HG03442 (cell line): ENCODE results near the gene DOCK1.

ENCODE experiments used
- ATAC-seq: cut with Tn5 transposase; IDR thresholded peaks from one replicate; pipeline ENCODE4 v1.9.1; 2021; ENCODE audit warnings: mild to moderate bottlenecking, moderate library complexity; ENCODE audit not compliant: unreplicated experiment

The DOCK1 gene

DNA sequence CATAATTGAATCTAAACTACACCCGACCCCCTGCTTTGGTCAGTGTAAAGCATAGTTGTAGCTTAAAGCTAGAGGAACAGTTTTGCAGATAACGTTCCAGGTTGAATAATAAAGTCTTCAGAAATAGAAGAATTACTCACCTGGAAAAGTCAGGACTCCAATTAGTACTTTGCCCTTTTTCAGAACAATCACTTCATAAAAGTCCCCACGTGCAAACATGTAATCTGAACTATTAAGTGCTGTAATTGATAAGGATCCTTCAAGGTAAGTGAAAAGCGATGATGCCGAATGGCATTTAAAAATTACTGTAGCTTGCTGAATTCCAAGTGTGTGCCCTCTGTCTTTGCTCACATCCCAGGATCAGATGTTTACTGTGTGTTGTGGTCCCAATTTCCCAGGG is 344.8 kb downstream of the DOCK1 start:
- no peak for ATAC-seq

DNA sequence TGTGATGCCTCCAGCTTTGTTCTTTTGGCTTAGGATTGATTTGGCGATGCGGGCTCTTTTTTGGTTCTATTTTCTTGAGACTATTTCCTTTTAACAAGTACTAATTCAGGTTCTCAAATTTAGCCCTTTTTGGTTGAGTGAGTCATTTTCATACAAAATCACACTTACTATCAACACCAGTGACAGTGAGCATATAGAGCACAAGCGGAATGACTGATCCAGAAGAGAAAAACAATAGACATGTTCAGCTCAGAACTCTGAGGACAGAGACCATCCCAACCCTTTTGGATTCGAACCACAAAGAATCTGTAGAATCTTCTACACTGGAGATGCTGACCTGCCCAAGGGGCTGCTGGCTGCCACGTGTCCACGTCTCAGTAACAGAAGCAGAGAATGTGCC is 347.6 kb downstream of the DOCK1 start:
- no peak for ATAC-seq

DNA sequence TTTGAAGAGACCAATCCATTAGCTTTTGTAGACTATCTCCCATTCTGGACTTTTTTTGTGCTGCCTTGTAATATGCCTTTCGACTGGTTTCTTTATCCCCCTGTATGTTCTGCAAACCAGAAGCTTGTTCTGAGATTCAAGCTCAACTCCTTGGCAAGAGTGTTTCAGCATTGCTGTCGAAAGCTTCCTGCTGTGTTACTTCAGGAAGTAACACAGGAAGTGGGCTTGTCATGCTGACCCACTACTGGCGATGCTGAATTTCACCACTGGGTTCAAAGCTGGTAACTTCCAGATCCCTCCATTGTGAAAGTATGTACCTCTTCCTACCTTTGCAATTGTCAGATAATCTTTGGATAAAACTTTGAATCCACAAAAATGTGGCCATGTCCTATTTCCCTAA is 349.0 kb downstream of the DOCK1 start:
- ATAC-seq: no peak

DNA sequence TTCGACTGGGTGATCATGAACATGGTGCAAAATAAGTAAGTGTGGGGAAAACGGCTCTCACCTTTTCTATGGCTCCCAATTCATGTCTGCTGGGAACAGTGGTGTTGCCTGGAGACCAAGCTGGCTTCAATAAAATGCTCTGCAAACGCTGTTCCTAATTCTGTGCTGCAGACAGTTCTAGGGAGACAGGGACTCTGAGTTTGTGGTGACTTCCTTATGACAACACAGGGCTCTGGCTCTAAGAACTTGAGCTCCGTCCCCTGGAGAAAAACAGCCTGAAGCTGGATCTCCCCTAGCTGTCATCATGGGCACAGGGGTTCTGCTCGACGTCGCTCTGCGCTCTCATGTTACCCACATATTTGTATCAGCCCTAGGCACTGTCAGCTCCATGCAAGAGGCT is 352.2 kb downstream of the DOCK1 start:
- ATAC-seq: no peak

GRCh38 chr10:127259347-127259746 is 354.1 kb downstream of the DOCK1 start:
- no peak for ATAC-seq

- ATAC-seq: no peak
Observed at GRCh38 chr10:127262606-127263005, 357.4 kb downstream of the DOCK1 start.

GRCh38 chr10:127265288-127265687 is 360.1 kb downstream of the DOCK1 start:
- no peak for ATAC-seq

DNA sequence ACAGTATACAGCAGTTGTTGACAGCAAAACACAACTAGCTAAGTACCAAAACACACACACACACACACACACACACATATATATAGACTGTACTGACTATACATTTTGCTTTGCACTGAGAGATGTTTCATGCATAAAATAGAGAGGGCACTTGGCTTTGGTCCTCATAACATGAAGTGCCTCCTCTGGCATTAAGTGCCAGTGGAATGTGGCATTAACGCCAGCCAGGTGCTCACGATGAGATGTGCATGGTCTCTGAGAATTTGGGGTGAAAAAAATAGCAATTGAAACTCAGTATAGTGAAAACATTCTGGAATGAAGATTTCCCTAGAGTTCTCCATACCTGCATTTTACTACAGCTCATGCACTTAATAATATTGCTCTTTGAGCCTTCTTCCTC is 361.2 kb downstream of the DOCK1 start:
- no peak for ATAC-seq

DNA sequence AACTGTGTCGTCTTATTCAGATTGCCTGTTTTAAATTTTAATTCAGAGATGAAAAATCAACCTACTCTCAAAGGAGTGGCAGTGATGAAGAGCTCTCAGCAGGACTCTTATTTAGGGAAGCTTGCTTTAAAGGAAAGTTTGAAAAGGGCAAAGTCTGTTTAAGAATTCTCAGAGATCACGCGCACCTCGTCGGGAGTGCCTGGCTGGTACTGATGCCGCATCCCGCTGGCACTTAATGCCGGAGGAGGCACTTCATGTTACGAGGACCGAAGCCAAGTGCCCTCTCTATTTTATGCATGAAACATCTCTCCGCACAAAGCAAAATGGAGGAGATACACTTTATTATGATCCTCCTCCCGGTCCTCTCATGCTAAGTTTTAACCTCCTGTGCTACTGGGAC is 362.2 kb downstream of the DOCK1 start:
- ATAC-seq: no peak

DNA sequence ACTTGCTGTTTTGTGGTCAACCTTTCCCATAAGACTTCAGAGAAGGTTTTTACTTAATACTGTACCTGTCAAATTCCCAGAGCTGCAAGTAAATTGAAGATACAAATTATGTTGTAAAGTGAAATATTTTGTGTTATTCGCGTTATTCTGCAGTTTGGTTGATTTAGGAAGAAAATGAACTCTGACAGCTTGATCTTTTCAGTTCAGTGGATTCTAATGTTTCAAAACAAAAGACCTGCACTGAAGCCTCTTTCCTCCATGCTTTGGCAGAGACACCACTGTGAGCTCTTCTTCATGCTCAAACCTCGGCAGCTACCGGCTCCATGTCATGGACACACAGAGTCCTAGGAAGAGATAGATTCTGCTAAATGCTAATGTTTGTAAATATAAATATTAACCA is 366.8 kb downstream of the DOCK1 start:
- no peak for ATAC-seq

DNA sequence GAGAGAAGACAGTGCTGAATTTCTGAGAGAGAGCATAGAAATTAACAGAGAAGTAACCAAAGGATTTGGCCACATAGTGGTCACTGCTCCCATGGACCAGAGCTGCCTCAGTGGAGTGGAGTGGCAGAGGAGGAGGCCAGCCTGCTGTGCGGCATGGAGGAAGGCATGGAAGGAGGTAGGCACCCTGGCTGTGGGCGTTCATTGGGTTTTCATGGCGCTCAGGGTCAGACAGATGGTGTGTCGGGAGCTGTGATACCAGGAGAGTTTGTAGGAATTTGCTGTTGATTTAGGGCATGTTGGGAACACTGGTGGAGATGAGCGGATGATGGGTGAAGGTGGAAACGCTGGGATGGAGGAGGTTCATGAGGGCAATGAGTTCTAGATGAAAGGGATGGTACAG is 370.0 kb downstream of the DOCK1 start:
- ATAC-seq: no peak

- ATAC-seq: no peak
Observed at GRCh38 chr10:127275793-127276450, 370.7 kb downstream of the DOCK1 start.

DNA sequence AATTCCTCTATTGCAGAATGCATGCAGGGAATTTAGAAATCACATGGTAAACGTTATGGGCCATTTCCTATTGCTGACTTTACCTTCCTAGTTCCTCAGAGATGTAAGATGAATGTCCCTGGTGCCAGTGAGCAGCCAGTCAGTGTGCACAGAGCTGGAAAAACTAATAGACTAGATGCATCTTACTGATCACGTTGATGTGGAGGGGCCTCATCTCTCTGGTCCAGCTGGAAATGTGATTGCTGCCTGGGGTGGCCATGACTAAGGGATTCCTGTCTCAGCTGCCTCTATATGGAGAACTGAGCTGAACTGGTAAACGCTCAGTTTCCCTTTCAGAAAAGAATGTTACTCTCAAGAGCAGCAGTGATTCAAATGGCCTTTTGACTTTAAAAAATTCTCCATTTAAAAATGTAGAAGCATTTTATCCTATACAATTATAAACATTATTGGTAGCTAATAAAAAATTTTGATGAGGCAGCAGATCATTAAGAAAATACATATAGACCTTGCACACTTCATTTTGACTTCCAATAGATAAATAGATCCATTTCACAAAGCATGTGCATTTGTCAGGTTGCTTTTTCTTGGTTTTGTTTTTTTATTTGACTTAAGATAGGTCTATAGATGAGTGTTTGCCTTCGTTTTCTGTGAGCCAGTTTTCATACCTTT is 371.7 kb downstream of the DOCK1 start:
- no peak for ATAC-seq

DNA sequence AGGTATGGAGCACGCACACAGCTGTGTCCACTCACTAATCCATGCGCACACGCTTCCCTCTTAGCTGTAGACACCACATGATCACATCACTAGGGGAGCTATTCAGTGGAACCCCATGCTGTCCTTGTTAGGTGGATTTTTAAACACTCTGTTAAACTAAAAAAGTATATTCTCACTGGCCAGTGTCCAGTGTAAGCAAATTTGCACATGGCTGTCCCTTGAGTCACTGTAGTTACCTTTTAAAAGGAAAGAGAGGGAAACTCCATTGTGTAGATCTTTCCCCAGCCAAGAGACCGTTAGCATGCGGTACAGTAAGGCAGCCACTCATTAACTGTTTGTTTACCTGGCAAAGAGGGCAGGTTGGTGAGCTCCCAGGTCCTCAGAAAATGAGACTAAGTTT is 372.8 kb downstream of the DOCK1 start:
- no peak for ATAC-seq

DNA sequence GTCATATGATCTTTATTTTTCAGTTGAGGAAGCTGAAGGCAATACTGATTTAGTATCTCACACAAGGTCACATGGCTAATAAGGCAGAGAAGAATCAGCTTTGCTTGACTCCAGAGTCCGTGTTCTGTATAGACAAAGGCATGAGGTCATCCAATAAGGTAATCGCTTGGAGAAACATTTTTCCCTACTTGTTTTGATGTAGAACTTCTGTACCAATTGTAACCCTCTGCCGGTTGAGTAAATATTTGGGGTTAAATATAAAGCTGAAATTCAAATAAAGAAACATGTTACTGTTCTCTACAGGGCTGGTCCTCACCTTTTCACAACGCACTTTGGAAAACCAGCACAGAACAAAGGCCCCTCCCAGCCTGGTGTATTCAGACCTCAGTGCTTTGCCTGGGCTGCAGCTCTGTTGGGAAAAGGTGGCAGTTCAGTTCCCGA is 374.1 kb downstream of the DOCK1 start:
- no peak for ATAC-seq

- no peak for ATAC-seq
Observed at GRCh38 chr10:127280446-127280845, 375.2 kb downstream of the DOCK1 start.

- no peak for ATAC-seq
Observed at GRCh38 chr10:127283017-127283416, 377.8 kb downstream of the DOCK1 start.

- ATAC-seq: no peak
Observed at GRCh38 chr10:127283576-127283975, 378.3 kb downstream of the DOCK1 start.

DNA sequence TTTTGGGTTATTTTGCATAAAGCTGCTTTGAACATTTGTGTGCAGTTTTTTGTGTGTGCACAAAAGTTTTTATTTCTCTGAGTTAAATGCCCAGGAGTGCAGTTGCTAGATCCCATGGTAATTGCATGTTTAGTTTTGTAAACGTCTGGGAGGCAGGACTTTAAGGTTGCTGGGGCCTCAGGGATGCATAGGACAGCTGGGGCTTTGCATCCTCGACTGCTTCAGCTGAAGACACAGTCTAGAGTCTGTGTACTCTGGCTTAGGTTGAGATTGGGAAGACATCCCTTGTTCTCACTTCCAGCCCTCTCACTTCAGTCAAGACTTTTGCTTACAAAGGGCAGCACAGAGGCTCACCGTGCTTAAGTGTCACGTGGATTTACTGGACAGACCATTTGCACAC is 385.6 kb downstream of the DOCK1 start:
- no peak for ATAC-seq

GRCh38 chr10:127291329-127291728 is 386.1 kb downstream of the DOCK1 start:
- no peak for ATAC-seq

GRCh38 chr10:127292888-127293287 is 387.7 kb downstream of the DOCK1 start:
- no peak for ATAC-seq

- no peak for ATAC-seq
Observed at GRCh38 chr10:127293640-127294039, 388.4 kb downstream of the DOCK1 start.

DNA sequence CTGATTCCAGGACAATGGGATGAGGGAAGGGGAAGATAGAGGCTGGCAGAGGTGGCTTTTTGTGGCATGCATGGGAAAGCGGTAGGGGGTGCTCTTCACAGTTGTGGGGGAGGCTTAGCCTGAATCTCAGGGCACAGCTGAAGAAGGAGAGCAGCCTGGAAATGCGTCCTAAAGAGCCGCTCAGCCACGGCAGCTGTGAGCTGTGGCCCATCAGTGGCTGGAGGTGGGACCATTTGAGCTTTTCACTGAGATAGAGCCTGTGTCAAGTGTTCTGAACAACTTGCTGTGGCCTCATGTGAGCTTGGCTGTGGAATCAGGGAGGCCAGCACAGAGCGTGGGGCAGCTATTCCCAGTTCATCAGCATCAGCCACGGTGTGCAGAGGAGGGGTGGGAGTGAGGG is 391.5 kb downstream of the DOCK1 start:
- ATAC-seq: no peak
